Choroid plexus epithelial cell (primary cell): Measurements from ENCODE around the gene SERP2.
A peak's percentile ranks its signal among the peaks of the same experiment; 100 is the strongest.

ENCODE experiments used
- DNase-seq: peaks from one replicate; pipeline ENCODE4 v3.0.0-alpha.2; 2010; ENCODE audit warnings: low read depth
- H3K4me3 ChIP-seq: 2 replicates; pipeline ENCODE4 v1.5.1; 2011; ENCODE audit warnings: low read depth, mild to moderate bottlenecking, control low read depth, low read length, moderate library complexity
- CTCF ChIP-seq: conservative IDR thresholded peaks from 2 replicates; pipeline ENCODE4 v1.5.1; 2011; ENCODE audit warnings: low read depth, mild to moderate bottlenecking, control low read depth, inconsistent platforms, low read length, moderate library complexity

SERP2 gene

DNA sequence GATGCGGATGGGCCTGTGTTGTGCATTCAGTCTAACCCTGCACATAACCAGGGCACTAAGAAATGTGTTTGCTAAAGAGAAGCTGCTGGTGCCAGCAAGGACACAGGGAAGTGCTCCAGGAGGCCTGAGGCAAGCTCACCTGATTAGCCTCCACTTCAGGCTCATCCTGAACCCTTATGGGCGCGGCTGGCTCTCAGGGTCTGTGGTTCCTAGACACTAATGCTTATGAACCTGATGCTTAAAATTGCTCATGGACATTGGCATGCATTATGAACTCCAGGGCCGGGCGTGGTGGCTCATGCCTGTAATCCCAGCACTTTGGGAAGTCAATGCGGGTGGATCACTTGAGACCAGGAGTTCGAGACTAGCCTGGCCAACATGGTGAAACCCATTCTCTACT is 34.3 kb downstream of the SERP2 start:
- no peak for DNase-seq
- no peak for TF ChIP-seq CTCF

GRCh38 chr13:44409595-44409994 is 36.0 kb downstream of the SERP2 start:
- TF ChIP-seq CTCF = no peak
- no peak overlapping the region for H3K4me3 ChIP-seq
- DNase-seq = no peak

More for the DNA sequence above, 34.3 kb downstream of the SERP2 start:
- no peak overlapping the region for H3K4me3 ChIP-seq

GRCh38 chr13:44410328-44410859 is 36.8 kb downstream of the SERP2 start:
- no peak for DNase-seq

GRCh38 chr13:44411841-44412240 is 38.2 kb downstream of the SERP2 start:
- H3K4me3 ChIP-seq = no peak overlapping the region
- DNase-seq = no peak
- TF ChIP-seq CTCF = no peak

More at GRCh38 chr13:44410328-44410859, 36.8 kb downstream of the SERP2 start:
- peak; percentile 23 for TF ChIP-seq CTCF
- no peak overlapping the region for H3K4me3 ChIP-seq

DNA sequence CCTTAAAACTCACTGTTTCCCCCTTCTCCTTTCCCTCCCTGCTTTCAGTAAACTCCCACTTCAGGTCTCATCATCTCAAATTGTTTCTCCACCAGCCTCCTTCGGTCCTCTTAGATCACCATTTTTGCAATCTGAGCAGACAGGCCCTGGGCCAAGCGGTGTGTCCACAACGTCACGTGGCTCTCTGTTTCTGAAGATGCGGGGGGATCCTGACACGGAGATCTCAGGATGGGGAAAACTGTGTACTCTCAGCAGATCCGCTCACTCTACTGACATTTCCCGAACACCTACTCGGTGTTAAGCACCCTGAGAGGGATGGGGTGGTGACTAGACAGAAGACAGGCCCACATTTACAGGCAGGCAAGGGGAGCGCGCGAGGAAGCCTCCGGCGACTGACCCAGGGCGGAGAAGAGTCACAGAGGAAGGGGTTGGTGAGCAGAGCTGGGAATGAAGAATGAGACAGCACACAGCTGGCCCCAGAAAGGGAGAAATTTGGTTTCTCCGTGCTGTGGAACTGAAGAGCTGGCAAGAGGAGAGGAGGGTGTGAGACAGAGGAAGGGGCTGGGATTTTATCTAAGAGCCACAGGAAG is 38.8 kb downstream of the SERP2 start:
- H3K4me3 ChIP-seq = no peak overlapping the region
- no peak for TF ChIP-seq CTCF
- no peak for DNase-seq

GRCh38 chr13:44413095-44413494 is 39.5 kb downstream of the SERP2 start:
- TF ChIP-seq CTCF = no peak
- peak; percentile 33 for DNase-seq
- H3K4me3 ChIP-seq = no peak overlapping the region

GRCh38 chr13:44414716-44415115 is 41.1 kb downstream of the SERP2 start:
- no peak for DNase-seq
- no peak for TF ChIP-seq CTCF
- peak overlapping the region; percentile 33 for H3K4me3 ChIP-seq
